ENCODE results near the gene ARMH3.

Gene ARMH3

GRCh38 chr10:101935431-101935830, 120.5 kb downstream of the ARMH3 start:
- DNase-seq: no peak

GRCh38 chr10:101934686-101935305, 121.2 kb downstream of the ARMH3 start:
- DNase-seq: no peak

- no peak for DNase-seq
Measured at GRCh38 chr10:101933976-101934375, 122.0 kb downstream of the ARMH3 start.

- DNase-seq: no peak
Measured at GRCh38 chr10:101932183-101932582, 123.8 kb downstream of the ARMH3 start.

GRCh38 chr10:101925027-101925426, 130.9 kb downstream of the ARMH3 start:
- DNase-seq: no peak

GRCh38 chr10:101923256-101923655, 132.7 kb downstream of the ARMH3 start:
- no peak for DNase-seq

GRCh38 chr10:101922846-101923245, 133.1 kb downstream of the ARMH3 start:
- DNase-seq: no peak

- DNase-seq: no peak
Measured at GRCh38 chr10:101920546-101920945, 135.4 kb downstream of the ARMH3 start.

GRCh38 chr10:101919026-101919770, 136.8 kb downstream of the ARMH3 start:
- DNase-seq: no peak

- DNase-seq: no peak
Measured at GRCh38 chr10:101912561-101913179, 143.3 kb downstream of the ARMH3 start.

GRCh38 chr10:101906586-101907183, 149.3 kb downstream of the ARMH3 start:
- no peak for DNase-seq

- DNase-seq: no peak
Measured at GRCh38 chr10:101905251-101905650, 150.7 kb downstream of the ARMH3 start.

GRCh38 chr10:101903827-101904550, 152.0 kb downstream of the ARMH3 start:
- DNase-seq: no peak

- no peak for DNase-seq
Measured at GRCh38 chr10:101902820-101903145, 153.2 kb downstream of the ARMH3 start.

- DNase-seq: no peak
Measured at GRCh38 chr10:101902032-101902819, 153.7 kb downstream of the ARMH3 start.

- no peak for DNase-seq
Measured at GRCh38 chr10:101901340-101901739, 154.6 kb downstream of the ARMH3 start.

GRCh38 chr10:101897633-101898032, 158.3 kb downstream of the ARMH3 start:
- no peak for DNase-seq

- no peak for DNase-seq
Measured at GRCh38 chr10:101896225-101896877, 159.6 kb downstream of the ARMH3 start.

- DNase-seq: no peak
Measured at GRCh38 chr10:101895781-101896180, 160.2 kb downstream of the ARMH3 start.

GRCh38 chr10:101894742-101895141, 161.2 kb downstream of the ARMH3 start:
- no peak for DNase-seq

GRCh38 chr10:101894266-101894665, 161.7 kb downstream of the ARMH3 start:
- no peak for DNase-seq
